Endothelial cell of umbilical vein (primary cell): Measurements from ENCODE around the gene SFT2D2. TPM values are rescaled to one million over a fixed set of nuclear protein-coding genes. Genes with fewer than 3 reads are reported as not detected.

Experiments used
- BruUV-seq: library from RNA; stranded (reverse); fragments of 400-500 nt; replicated peaks from 2 replicates; lab custom pipeline; 2021; lab: Mats Ljungman, UMichigan
- CTCF ChIA-PET: fragments of 300-600, 350-600 bp; sonication (Branson Sonifier 250); formaldehyde crosslinking; loops from one replicate; lab custom pipeline; 2021; ENCODE audit warnings: antibody characterized with exemption, inconsistent platforms; lab: Charles Lee
- POLR2A ChIA-PET: fragments of 300-600, 350-600 bp; sonication (Branson Sonifier 250); formaldehyde crosslinking; loops from one replicate; lab custom pipeline; 2021; ENCODE audit warnings: antibody characterized with exemption, inconsistent platforms; lab: Charles Lee
- DNase-seq: peaks from one replicate; pipeline ENCODE4 v3.0.0-alpha.2; 2011; ENCODE audit warnings: low read depth, low spot score
- FAIRE-seq: peaks from 2 replicates; lab custom pipeline; 2011; peaks lifted over from hg19 to GRCh38; lab: Jason Lieb, UNC
- H2AFZ ChIP-seq: 2 replicates; pipeline ENCODE4 v1.6.0; 2012; ENCODE audit warnings: low read depth, low read length, control low read depth, inconsistent platforms
- H3K27ac ChIP-seq: 2 replicates; pipeline ENCODE4 v1.5.1; 2011; ENCODE audit warnings: low read depth, mild to moderate bottlenecking, control low read depth, low read length, moderate library complexity; ENCODE audit not compliant: insufficient read depth
- H3K27me3 ChIP-seq, 2 experiments: 2 replicates each; pipeline versions ENCODE4 v1.6.0 to v1.6.1; 2011; ENCODE audit warnings: low read length in 2 of 2, mixed read lengths in 1 of 2; ENCODE audit not compliant: control insufficient read depth in 2 of 2, insufficient read depth in 2 of 2
- H3K36me3 ChIP-seq, 2 experiments: 2 replicates in 1 of 2; 3 replicates in 1 of 2; pipeline ENCODE4 v1.5.1; 2011; ENCODE audit warnings: low read length in 2 of 2, mild to moderate bottlenecking in 1 of 2, moderate library complexity in 1 of 2; ENCODE audit not compliant: control insufficient read depth in 2 of 2, insufficient read depth in 2 of 2; ENCODE audit errors: extremely low read depth in 1 of 2
- H3K4me1 ChIP-seq: 3 replicates; pipeline ENCODE4 v1.5.1; 2011; ENCODE audit warnings: mild to moderate bottlenecking, low read length; ENCODE audit not compliant: control insufficient read depth, insufficient read depth; ENCODE audit errors: extremely low read depth
- H3K4me2 ChIP-seq: 2 replicates; pipeline ENCODE4 v1.6.1; 2011; ENCODE audit warnings: low read length, control low read depth, mixed read lengths; ENCODE audit not compliant: insufficient read depth
- H3K4me3 ChIP-seq, 3 experiments: fragments of 200-600 bp in 1 of 3; sonication (generic), shearing (Covaris generic) in 1 of 3; replicated peaks in 1 of 3; 2 replicates each; pipeline ENCODE4 v1.5.1; 2011 to 2016; ENCODE audit warnings: control low read depth in 3 of 3, low read length in 3 of 3, mild to moderate bottlenecking in 2 of 3, inconsistent platforms in 1 of 3, low read depth in 1 of 3, moderate library complexity in 1 of 3; ENCODE audit not compliant: insufficient read depth in 1 of 3
- H3K79me2 ChIP-seq: 2 replicates; pipeline ENCODE4 v1.6.0; 2012; ENCODE audit warnings: low read length, inconsistent platforms; ENCODE audit not compliant: control insufficient read depth, insufficient read depth
- H3K9ac ChIP-seq: replicated peaks from 2 replicates; pipeline ENCODE3; 2011; ENCODE audit warnings: low read length, control low read depth; ENCODE audit not compliant: insufficient read depth; ENCODE audit errors: extremely low read depth
- H3K9me1 ChIP-seq: replicated peaks from 3 replicates; pipeline ENCODE4 v1.6.0; 2011; ENCODE audit warnings: mild to moderate bottlenecking, low read length; ENCODE audit not compliant: control insufficient read depth, insufficient read depth; ENCODE audit errors: extremely low read depth
- H3K9me3 ChIP-seq: replicated peaks from 2 replicates; pipeline ENCODE4 v1.5.1; 2012; ENCODE audit warnings: low read length, inconsistent platforms; ENCODE audit not compliant: control insufficient read depth, insufficient read depth
- H4K20me1 ChIP-seq: replicated peaks from 2 replicates; pipeline ENCODE3; 2011; ENCODE audit warnings: mild to moderate bottlenecking, low read length; ENCODE audit not compliant: control insufficient read depth, insufficient read depth; ENCODE audit errors: extremely low read depth
- EZH2 ChIP-seq: IDR thresholded peaks from 2 replicates; pipeline ENCODE4 v1.6.1; 2012; ENCODE audit warnings: borderline replicate concordance, low read depth, mild to moderate bottlenecking, moderate library complexity, low read length, inconsistent platforms; ENCODE audit not compliant: severe bottlenecking
- FOS ChIP-seq: IDR thresholded peaks from 2 replicates; pipeline ENCODE4 v1.6.1; 2011; ENCODE audit warnings: mild to moderate bottlenecking, low read length, moderate library complexity, borderline replicate concordance; ENCODE audit not compliant: insufficient read depth
- GATA2 ChIP-seq: IDR thresholded peaks from 2 replicates; pipeline ENCODE4 v1.7.0; 2011; ENCODE audit warnings: low read depth, mild to moderate bottlenecking, moderate library complexity, mixed read lengths, low read length; ENCODE audit not compliant: insufficient read length, insufficient read depth
- JUN ChIP-seq: IDR thresholded peaks from 2 replicates; pipeline ENCODE4 v1.6.1; 2011; ENCODE audit warnings: borderline replicate concordance, low read depth; ENCODE audit not compliant: insufficient read length, insufficient read depth
- MYC ChIP-seq: IDR thresholded peaks from one replicate; pipeline ENCODE4 v1.6.1; 2011; ENCODE audit warnings: mild to moderate bottlenecking, low read depth, low read length
- POLR2A ChIP-seq: IDR thresholded peaks from 2 replicates; pipeline ENCODE4 v1.6.1; 2012; ENCODE audit warnings: low read depth, mild to moderate bottlenecking, control low read depth, low read length
- POLR2AphosphoS5 ChIP-seq: IDR thresholded peaks from 2 replicates; pipeline ENCODE4 v1.6.1; 2012; ENCODE audit warnings: low read depth, mild to moderate bottlenecking, control low read depth, low read length, moderate library complexity; ENCODE audit not compliant: insufficient read depth
- dilution Hi-C: fragments of 300-500 bp; cut with MboI; formaldehyde crosslinking; loops from one replicate; pipeline ENCODE4 v1.15.0; 2019; ENCODE audit warnings: low sequenced_read_pairs; ENCODE audit not compliant: extremely low pct_ligation_motif_present
- intact Hi-C: fragments of 100-400 bp; cut with micrococcal nuclease; formaldehyde crosslinking; loops from one replicate; pipeline ENCODE4 v1.10.0; 2022
- polyA plus RNA-seq, 4 experiments: library from polyadenylated mRNA; depleted of rRNA in 3 of 4; stranded (reverse) in 3 of 4; unstranded in 1 of 4; fragments of >200 nt; gene quantifications; 2 replicates each; pipeline versions ENCODE4 v1.2.1 to v1.2.3, GENCODE V29; 2011 to 2012; ENCODE audit warnings: missing spikeins in 1 of 4
- total RNA-seq: library from RNA; stranded (reverse); gene quantifications from 2 replicates; pipeline ENCODE4 v1.2.3, GENCODE V29; 2021
- TF ChIP-seq, protein P1 (sequence below), 2 donors: IDR thresholded peaks; 1 replicate in 1 of 2; 2 replicates in 1 of 2; pipeline ENCODE4 v1.5.1; 2011; ENCODE audit warnings: low read length in 2 of 2, mild to moderate bottlenecking in 2 of 2, moderate library complexity in 2 of 2, control low read depth in 1 of 2, inconsistent platforms in 1 of 2, low read depth in 1 of 2; ENCODE audit not compliant: insufficient read depth in 1 of 2; ENCODE audit errors: extremely low read depth in 1 of 2
- TF ChIP-seq, protein P2 (sequence below): IDR thresholded peaks from 2 replicates; pipeline ENCODE4 v1.6.1; 2011; ENCODE audit not compliant: insufficient read depth, insufficient read length

Gene SFT2D2
- total and polyA plus RNA-seq, 2 donors (not counting 3 experiments of a cell fraction or from before 2014, with no cell fraction given): 16.7 to 68.1 TPM

DNA sequence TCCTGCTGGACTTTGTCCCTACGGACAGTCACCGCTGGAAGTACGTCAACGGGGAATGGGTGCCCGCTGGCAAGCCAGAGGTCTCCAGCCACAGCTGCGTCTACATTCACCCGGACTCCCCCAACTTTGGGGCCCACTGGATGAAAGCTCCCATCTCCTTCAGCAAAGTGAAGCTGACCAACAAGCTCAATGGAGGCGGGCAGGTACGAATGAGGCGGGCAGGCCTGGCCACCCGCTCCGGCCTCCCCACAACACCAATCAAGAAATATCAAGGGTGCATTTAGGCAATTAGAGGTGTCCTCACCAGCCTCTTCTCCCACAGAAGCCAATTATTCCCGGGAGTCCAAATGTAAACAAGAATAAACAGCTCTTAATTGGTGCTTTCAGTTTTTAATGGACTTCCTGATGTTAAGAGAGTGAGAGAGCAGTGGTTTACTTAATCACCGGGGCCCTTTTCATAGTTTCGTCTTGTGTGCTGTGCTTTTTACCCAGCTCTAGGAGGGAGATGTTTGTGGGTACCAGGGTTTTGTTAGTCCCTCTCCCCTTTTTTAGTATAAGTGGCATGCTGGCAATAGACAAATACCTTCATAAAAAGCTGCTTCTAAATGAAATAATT is 65.5 kb downstream of the SFT2D2 start:
- Histone ChIP-seq H3K27me3 (no peaks in the 10 kb centered on the region), H4K20me1 (no peaks in the 10 kb centered on the region), H3K79me2 (no peaks in the 10 kb centered on the region), H3K4me1 (peaks cover 14% of the 10 kb centered on the region), H3K27ac (no peak overlapping the region), H3K36me3 (no peaks in the 10 kb centered on the region), H3K9me3 (no peaks in the 10 kb centered on the region), H3K9me1 (no peaks in the 10 kb centered on the region), H3K9ac (no peak overlapping the region), H2AFZ (no peak overlapping the region), H3K4me3 (no peak overlapping the region), H3K4me2 (no peak overlapping the region)
- BruUV-seq: no TSS peak
- intact Hi-C loops (no loop called here), dilution Hi-C loops (no loop called here)
- no peak for FAIRE-seq
- no peak for DNase-seq
- TF ChIP-seq FOS (no peak), GATA2 (no peak), POLR2AphosphoS5 (no peak), EZH2 (no peak), JUN (no peak), POLR2A (no peak), MYC (no peak)
- TF ChIP-seq, protein P1, sequence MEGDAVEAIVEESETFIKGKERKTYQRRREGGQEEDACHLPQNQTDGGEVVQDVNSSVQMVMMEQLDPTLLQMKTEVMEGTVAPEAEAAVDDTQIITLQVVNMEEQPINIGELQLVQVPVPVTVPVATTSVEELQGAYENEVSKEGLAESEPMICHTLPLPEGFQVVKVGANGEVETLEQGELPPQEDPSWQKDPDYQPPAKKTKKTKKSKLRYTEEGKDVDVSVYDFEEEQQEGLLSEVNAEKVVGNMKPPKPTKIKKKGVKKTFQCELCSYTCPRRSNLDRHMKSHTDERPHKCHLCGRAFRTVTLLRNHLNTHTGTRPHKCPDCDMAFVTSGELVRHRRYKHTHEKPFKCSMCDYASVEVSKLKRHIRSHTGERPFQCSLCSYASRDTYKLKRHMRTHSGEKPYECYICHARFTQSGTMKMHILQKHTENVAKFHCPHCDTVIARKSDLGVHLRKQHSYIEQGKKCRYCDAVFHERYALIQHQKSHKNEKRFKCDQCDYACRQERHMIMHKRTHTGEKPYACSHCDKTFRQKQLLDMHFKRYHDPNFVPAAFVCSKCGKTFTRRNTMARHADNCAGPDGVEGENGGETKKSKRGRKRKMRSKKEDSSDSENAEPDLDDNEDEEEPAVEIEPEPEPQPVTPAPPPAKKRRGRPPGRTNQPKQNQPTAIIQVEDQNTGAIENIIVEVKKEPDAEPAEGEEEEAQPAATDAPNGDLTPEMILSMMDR (IDR thresholded peaks at IDR 0.05; ENCODE audit: extremely low read depth in 1 of 2, insufficient read depth in 1 of 2, low read depth in 1 of 2, low read length in 2 of 2): no peak
- TF ChIP-seq, protein P2, sequence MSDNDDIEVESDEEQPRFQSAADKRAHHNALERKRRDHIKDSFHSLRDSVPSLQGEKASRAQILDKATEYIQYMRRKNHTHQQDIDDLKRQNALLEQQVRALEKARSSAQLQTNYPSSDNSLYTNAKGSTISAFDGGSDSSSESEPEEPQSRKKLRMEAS: no peak
- ChIA-PET POLR2A (no interaction called here), CTCF (interaction anchor here (1.7 to 2.6 kb wide), 3 partner anchors 11 to 56 kb away, joined by 6 to 7 read pairs (median 7); no protein-coding TSS in a partner anchor)
